ENCODE measurements around the gene PDE8B. TPM values are rescaled to one million over a fixed set of nuclear protein-coding genes. Genes with fewer than 3 reads are reported as not detected.

PDE8B gene
- total RNA-seq, 1 experiment from 2014 or later = 0.07 TPM

GRCh38 chr5:77194762-77195161, 15.7 kb upstream of the PDE8B start:
- H3K4me1 Mint-ChIP-seq = no peaks in the 10 kb centered on the region
- Histone ChIP-seq H3K27ac (ENCODE audit: insufficient read length, low read depth, low read length) (no peak overlapping the region), H3K27me3 (ENCODE audit: insufficient read depth, low read length) (no peaks in the 10 kb centered on the region), H4K91ac (ENCODE audit: insufficient read length, low read depth, low read length) (no peak overlapping the region), H3K9me3 (ENCODE audit: control insufficient read depth, low read depth, low read length) (no peaks in the 10 kb centered on the region), H3K79me2 (ENCODE audit: insufficient read depth, low read length) (no peaks in the 10 kb centered on the region), H4K5ac (ENCODE audit: insufficient read length, low read depth, low read length) (no peak overlapping the region), H3K23ac (ENCODE audit: insufficient read length, low read depth, low read length) (no peak overlapping the region), H3K56ac (ENCODE audit: insufficient read length, low read depth, low read length) (no peak overlapping the region), H2BK5ac (ENCODE audit: insufficient read length, low read length) (no peak overlapping the region), H3K4me1 (ENCODE audit: insufficient read depth, low read length) (no peaks in the 10 kb centered on the region), H3K4ac (ENCODE audit: low read depth, low read length) (no peak overlapping the region), H3K79me1 (ENCODE audit: insufficient read depth, low read depth, low read length, poor library complexity, severe bottlenecking) (no peaks in the 10 kb centered on the region), H3K4me2 (ENCODE audit: insufficient read depth, insufficient read length, low read length) (no peak overlapping the region), H4K8ac (replicated peaks; ENCODE audit: insufficient read length, low read depth, low read length) (no peak overlapping the region), H2BK20ac (ENCODE audit: low read depth, low read length, poor library complexity, severe bottlenecking) (no peak overlapping the region), H3K9ac (ENCODE audit: extremely low read depth, insufficient read length, low read length) (no peak overlapping the region), H3K18ac (ENCODE audit: insufficient read length, low read depth, low read length) (no peak overlapping the region), H2AFZ (ENCODE audit: low read length) (no peak overlapping the region), H3T11ph (ENCODE audit: low read length) (no peak overlapping the region), H4K20me1 (ENCODE audit: control insufficient read depth, insufficient read depth, insufficient read length) (no peaks in the 10 kb centered on the region), H3K14ac (ENCODE audit: insufficient read depth, low read length) (no peak overlapping the region), H2BK120ac (ENCODE audit: low read depth, low read length, poor library complexity, severe bottlenecking) (no peak overlapping the region), H2BK15ac (ENCODE audit: low read depth, low read length) (no peak overlapping the region), H2BK12ac (ENCODE audit: insufficient read length, low read depth, low read length) (no peak overlapping the region), H3K23me2 (ENCODE audit: insufficient read length, low read depth, low read length, poor library complexity, severe bottlenecking) (no peaks in the 10 kb centered on the region), H2AK5ac (ENCODE audit: insufficient read length, low read length) (no peak overlapping the region)
- no peak overlapping the region for H3K27ac Mint-ChIP-seq
- peaks cover 18% of the 10 kb centered on the region in 2 experiments for H3K9me3 Mint-ChIP-seq
- no peak overlapping the region for H3K4me3 Mint-ChIP-seq
- H3K27me3 Mint-ChIP-seq (ENCODE audit: low read depth) = peaks cover 6% of the 10 kb centered on the region
- DNase-seq = no peak
- peaks cover 0 to 8% (median 2%) of the 10 kb centered on the region in 3 experiments; a peak in 3 of 7 replicates for H3K36me3 Mint-ChIP-seq (ENCODE audit: insufficient read depth in 1 of 3, low read depth in 3 of 3)
- TF ChIP-seq CTCF (conservative IDR thresholded peaks at IDR 0.05) = no peak
